ENCODE data around the gene ACOX3. TPM values are rescaled to one million over a fixed set of nuclear protein-coding genes. Genes with fewer than 3 reads are reported as not detected.

Gene ACOX3
- total and polyA plus RNA-seq, 2 donors = 17.4 to 36.6 TPM

GRCh38 chr4:8379771-8380170, 60.8 kb downstream of the ACOX3 start:
- WGBS = 98% methylated on average over 6 of the region's 6 CpGs
- Histone ChIP-seq H3K36me3 (ENCODE audit: insufficient read depth) (no peaks in the 10 kb centered on the region), H3K4me1 (ENCODE audit: insufficient read depth) (no peaks in the 10 kb centered on the region), H3K27ac (ENCODE audit: low read depth) (no peak overlapping the region), H3K4me3 (ENCODE audit: low read depth, low read length) (no peak overlapping the region)
- no peak for DNase-seq (ENCODE audit: extremely low spot score)

- no peak for DNase-seq (ENCODE audit: extremely low spot score)
- Histone ChIP-seq H3K36me3 (ENCODE audit: insufficient read depth) (no peaks in the 10 kb centered on the region), H3K27ac (ENCODE audit: low read depth) (no peak overlapping the region), H3K4me3 (ENCODE audit: low read depth, low read length) (no peak overlapping the region), H3K4me1 (ENCODE audit: insufficient read depth) (no peaks in the 10 kb centered on the region)
- WGBS = 91% methylated on average over 12 of the region's 12 CpGs
Observed at GRCh38 chr4:8379281-8379680, 61.2 kb downstream of the ACOX3 start.

- H3K27ac ChIP-seq (ENCODE audit: low read depth) = no peak overlapping the region
- DNase-seq (ENCODE audit: extremely low spot score) = no peak
- H3K4me3 ChIP-seq (ENCODE audit: low read depth, low read length) = no peak overlapping the region
- H3K4me1 ChIP-seq (ENCODE audit: insufficient read depth) = no peaks in the 10 kb centered on the region
- H3K36me3 ChIP-seq (ENCODE audit: insufficient read depth) = no peaks in the 10 kb centered on the region
- 80% methylated on average over 9 of the region's 9 CpGs for whole genome bisulfite sequencing
Observed at GRCh38 chr4:8378776-8379175, 61.7 kb downstream of the ACOX3 start.

GRCh38 chr4:8378101-8378724, 62.3 kb downstream of the ACOX3 start:
- 88% methylated on average over 17 of the region's 17 CpGs for WGBS
- Histone ChIP-seq H3K36me3 (ENCODE audit: insufficient read depth) (peaks cover under 1% of the 10 kb centered on the region), H3K4me3 (ENCODE audit: low read depth, low read length) (no peak overlapping the region), H3K27ac (ENCODE audit: low read depth) (no peak overlapping the region), H3K4me1 (ENCODE audit: insufficient read depth) (no peaks in the 10 kb centered on the region)
- DNase-seq (ENCODE audit: extremely low spot score) = no peak

GRCh38 chr4:8377103-8378075, 63.1 kb downstream of the ACOX3 start:
- H3K36me3 ChIP-seq (ENCODE audit: insufficient read depth) = peaks cover 2% of the 10 kb centered on the region
- no peak for DNase-seq (ENCODE audit: extremely low spot score)

GRCh38 chr4:8376361-8377102, 64.0 kb downstream of the ACOX3 start:
- DNase-seq (ENCODE audit: extremely low spot score) = no peak
- no peak overlapping the region for H3K27ac ChIP-seq (ENCODE audit: low read depth)
- peaks cover 2% of the 10 kb centered on the region for H3K36me3 ChIP-seq (ENCODE audit: insufficient read depth)
- no peak overlapping the region for H3K4me3 ChIP-seq (ENCODE audit: low read depth, low read length)
- 86% methylated on average over 20 of the region's 20 CpGs for WGBS
- no peaks in the 10 kb centered on the region for H3K4me1 ChIP-seq (ENCODE audit: insufficient read depth)

More at GRCh38 chr4:8377103-8378075, 63.1 kb downstream of the ACOX3 start:
- H3K27ac ChIP-seq (ENCODE audit: low read depth) = no peak overlapping the region
- H3K4me1 ChIP-seq (ENCODE audit: insufficient read depth) = no peaks in the 10 kb centered on the region
- 92% methylated on average over 39 of the region's 39 CpGs for WGBS
- H3K4me3 ChIP-seq (ENCODE audit: low read depth, low read length) = no peak overlapping the region

- Histone ChIP-seq H3K27ac (ENCODE audit: low read depth) (no peak overlapping the region), H3K4me1 (ENCODE audit: insufficient read depth) (no peaks in the 10 kb centered on the region), H3K36me3 (ENCODE audit: insufficient read depth) (peaks cover 2% of the 10 kb centered on the region), H3K4me3 (ENCODE audit: low read depth, low read length) (no peak overlapping the region)
- 89% methylated on average over 49 of the region's 49 CpGs for WGBS
- DNase-seq (ENCODE audit: extremely low spot score) = no peak
Observed at GRCh38 chr4:8374851-8375649, 65.5 kb downstream of the ACOX3 start.

GRCh38 chr4:8373973-8374545, 66.5 kb downstream of the ACOX3 start:
- Histone ChIP-seq H3K27ac (ENCODE audit: low read depth) (no peak overlapping the region), H3K4me1 (ENCODE audit: insufficient read depth) (no peaks in the 10 kb centered on the region), H3K4me3 (ENCODE audit: low read depth, low read length) (no peak overlapping the region), H3K36me3 (ENCODE audit: insufficient read depth) (peaks cover 2% of the 10 kb centered on the region)
- DNase-seq (ENCODE audit: extremely low spot score) = no peak
- WGBS = 86% methylated on average over 13 of the region's 13 CpGs

GRCh38 chr4:8373270-8373972, 67.1 kb downstream of the ACOX3 start:
- no peak overlapping the region for H3K4me3 ChIP-seq (ENCODE audit: low read depth, low read length)
- no peaks in the 10 kb centered on the region for H3K4me1 ChIP-seq (ENCODE audit: insufficient read depth)
- no peak for DNase-seq (ENCODE audit: extremely low spot score)
- no peak overlapping the region for H3K27ac ChIP-seq (ENCODE audit: low read depth)
- peaks cover 2% of the 10 kb centered on the region for H3K36me3 ChIP-seq (ENCODE audit: insufficient read depth)
- WGBS = 92% methylated on average over 32 of the region's 32 CpGs

- 91% methylated on average over 13 of the region's 13 CpGs for WGBS
- no peak overlapping the region for H3K27ac ChIP-seq (ENCODE audit: low read depth)
- no peak overlapping the region for H3K4me3 ChIP-seq (ENCODE audit: low read depth, low read length)
- H3K4me1 ChIP-seq (ENCODE audit: insufficient read depth) = no peaks in the 10 kb centered on the region
- no peak for DNase-seq (ENCODE audit: extremely low spot score)
- H3K36me3 ChIP-seq (ENCODE audit: insufficient read depth) = peaks cover 2% of the 10 kb centered on the region
Observed at GRCh38 chr4:8372506-8372905, 68.0 kb downstream of the ACOX3 start.

GRCh38 chr4:8371596-8371995, 68.9 kb downstream of the ACOX3 start:
- WGBS = 93% methylated on average over 20 of the region's 20 CpGs
- Histone ChIP-seq H3K27ac (ENCODE audit: low read depth) (no peak overlapping the region), H3K36me3 (ENCODE audit: insufficient read depth) (peaks cover 2% of the 10 kb centered on the region), H3K4me3 (ENCODE audit: low read depth, low read length) (no peak overlapping the region), H3K4me1 (ENCODE audit: insufficient read depth) (no peaks in the 10 kb centered on the region)
- DNase-seq (ENCODE audit: extremely low spot score) = no peak

- H3K36me3 ChIP-seq (ENCODE audit: insufficient read depth) = peaks cover 2% of the 10 kb centered on the region
- no peak for DNase-seq (ENCODE audit: extremely low spot score)
- H3K4me3 ChIP-seq (ENCODE audit: low read depth, low read length) = no peak overlapping the region
- WGBS = 55% methylated on average over 24 of the region's 24 CpGs
- no peaks in the 10 kb centered on the region for H3K4me1 ChIP-seq (ENCODE audit: insufficient read depth)
- H3K27ac ChIP-seq (ENCODE audit: low read depth) = no peak overlapping the region
Observed at GRCh38 chr4:8370835-8371595, 69.5 kb downstream of the ACOX3 start.

All from urinary bladder (tissue), 4 donors.